ENCODE measurements around the gene ITM2A.

DNA sequence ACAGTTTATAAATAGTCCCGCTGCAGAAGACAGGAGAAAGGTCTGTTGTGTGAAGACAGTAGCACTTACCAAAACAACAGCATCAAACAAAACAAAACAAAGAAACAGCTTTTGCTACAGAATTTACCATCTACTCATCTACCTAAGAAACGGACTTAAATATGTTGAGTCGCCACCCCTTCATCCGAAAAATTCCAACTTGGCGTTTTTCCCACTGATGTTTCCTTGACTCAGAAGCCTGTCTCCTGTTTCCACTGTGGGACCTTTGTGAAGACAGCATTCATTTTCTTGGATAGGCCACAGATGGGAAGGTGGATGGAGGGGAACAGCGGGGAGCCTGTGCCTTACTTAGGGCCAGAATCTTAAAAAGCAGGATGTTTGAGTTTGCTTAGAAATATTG is 1.3 kb upstream of the ITM2A start:
- no peak for TF ChIP-seq EZH2phosphoT487 (IDR thresholded peaks at IDR 0.05; ENCODE audit: borderline replicate concordance, low read length)
- TF ChIP-seq, protein P1, sequence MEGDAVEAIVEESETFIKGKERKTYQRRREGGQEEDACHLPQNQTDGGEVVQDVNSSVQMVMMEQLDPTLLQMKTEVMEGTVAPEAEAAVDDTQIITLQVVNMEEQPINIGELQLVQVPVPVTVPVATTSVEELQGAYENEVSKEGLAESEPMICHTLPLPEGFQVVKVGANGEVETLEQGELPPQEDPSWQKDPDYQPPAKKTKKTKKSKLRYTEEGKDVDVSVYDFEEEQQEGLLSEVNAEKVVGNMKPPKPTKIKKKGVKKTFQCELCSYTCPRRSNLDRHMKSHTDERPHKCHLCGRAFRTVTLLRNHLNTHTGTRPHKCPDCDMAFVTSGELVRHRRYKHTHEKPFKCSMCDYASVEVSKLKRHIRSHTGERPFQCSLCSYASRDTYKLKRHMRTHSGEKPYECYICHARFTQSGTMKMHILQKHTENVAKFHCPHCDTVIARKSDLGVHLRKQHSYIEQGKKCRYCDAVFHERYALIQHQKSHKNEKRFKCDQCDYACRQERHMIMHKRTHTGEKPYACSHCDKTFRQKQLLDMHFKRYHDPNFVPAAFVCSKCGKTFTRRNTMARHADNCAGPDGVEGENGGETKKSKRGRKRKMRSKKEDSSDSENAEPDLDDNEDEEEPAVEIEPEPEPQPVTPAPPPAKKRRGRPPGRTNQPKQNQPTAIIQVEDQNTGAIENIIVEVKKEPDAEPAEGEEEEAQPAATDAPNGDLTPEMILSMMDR (IDR thresholded peaks at IDR 0.05; ENCODE audit: low read depth, low read length, poor library complexity, severe bottlenecking), result no peak

Measured in DOHH2 (cell line).